GM13976 (cell line): ENCODE results near the gene BMAL2.

Experiments used
- DNase-seq: peaks from one replicate; pipeline ENCODE4 v3.0.0; 2012; ENCODE audit warnings: low spot score
- in situ Hi-C: fragments of 300-500 bp; cut with MboI; formaldehyde crosslinking; loops from one replicate; pipeline ENCODE4 v1.12.0; 2022; ENCODE audit warnings: low sequenced_read_pairs, mixed read lengths, inconsistent platforms; ENCODE audit not compliant: unreplicated experiment
- TF ChIP-seq, protein P1 (sequence below): IDR thresholded peaks from 2 replicates; pipeline ENCODE4 v1.5.1; 2012; ENCODE audit warnings: borderline replicate concordance, mild to moderate bottlenecking; ENCODE audit not compliant: insufficient read depth; ENCODE audit errors: extremely low read depth, missing control alignments, control extremely low read depth

BMAL2 gene

DNA sequence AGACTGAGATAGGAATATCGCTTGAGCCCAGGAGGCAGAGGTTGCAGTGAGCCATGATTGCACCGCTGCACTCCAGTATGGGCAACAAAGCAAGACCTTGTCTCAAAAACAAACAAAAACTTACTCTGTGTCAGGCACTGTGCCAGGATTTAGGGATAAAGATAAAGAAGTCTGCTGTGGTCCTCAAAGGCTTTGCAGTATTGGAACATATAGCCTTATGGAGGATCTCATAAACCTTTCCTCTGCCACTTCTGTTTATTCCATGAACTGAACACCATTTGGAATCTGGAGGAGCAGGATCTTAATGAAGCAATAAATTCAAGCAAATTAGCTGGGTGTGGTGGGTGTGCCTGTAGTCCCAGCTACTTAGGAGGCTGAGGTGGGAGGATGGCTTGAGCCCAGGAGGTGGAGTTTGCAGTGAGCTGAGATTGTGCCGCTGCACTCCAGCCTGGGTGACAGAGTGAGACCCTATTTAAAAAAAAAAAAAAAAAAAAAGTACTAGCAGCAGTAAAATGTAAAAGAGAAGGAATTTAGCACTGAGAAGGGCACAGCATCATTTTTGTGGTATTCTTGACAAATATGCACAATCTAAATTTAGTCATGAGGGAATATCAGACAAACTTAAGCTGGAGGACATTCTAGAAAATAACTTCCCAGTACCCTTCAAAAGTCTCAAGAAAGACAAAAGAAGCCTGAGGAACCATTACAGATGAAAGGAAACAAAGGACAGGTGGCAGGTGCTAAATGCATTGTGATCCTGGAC is 27.1 kb downstream of the BMAL2 start:
- TF ChIP-seq, protein P1, sequence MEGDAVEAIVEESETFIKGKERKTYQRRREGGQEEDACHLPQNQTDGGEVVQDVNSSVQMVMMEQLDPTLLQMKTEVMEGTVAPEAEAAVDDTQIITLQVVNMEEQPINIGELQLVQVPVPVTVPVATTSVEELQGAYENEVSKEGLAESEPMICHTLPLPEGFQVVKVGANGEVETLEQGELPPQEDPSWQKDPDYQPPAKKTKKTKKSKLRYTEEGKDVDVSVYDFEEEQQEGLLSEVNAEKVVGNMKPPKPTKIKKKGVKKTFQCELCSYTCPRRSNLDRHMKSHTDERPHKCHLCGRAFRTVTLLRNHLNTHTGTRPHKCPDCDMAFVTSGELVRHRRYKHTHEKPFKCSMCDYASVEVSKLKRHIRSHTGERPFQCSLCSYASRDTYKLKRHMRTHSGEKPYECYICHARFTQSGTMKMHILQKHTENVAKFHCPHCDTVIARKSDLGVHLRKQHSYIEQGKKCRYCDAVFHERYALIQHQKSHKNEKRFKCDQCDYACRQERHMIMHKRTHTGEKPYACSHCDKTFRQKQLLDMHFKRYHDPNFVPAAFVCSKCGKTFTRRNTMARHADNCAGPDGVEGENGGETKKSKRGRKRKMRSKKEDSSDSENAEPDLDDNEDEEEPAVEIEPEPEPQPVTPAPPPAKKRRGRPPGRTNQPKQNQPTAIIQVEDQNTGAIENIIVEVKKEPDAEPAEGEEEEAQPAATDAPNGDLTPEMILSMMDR = no peak
- in situ Hi-C loops = no loop called here
- no peak for DNase-seq

DNA sequence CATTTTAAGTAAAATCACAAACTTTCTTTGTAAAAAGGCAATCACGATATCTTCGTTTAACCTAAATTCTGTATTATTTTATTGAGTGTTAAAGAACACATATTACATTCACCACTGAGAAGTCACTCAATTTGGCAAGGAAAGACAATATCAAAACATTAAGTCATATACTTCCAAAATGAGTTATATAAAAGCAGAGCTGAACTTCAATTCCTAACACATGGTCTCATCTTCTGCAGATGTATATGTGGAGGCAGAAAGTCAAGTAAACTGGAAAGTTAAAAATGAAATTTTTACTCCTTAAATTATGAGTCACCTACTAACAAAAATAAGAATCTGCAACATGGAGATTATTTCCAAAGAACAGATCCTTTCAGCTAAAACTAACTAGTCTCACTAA is 28.7 kb downstream of the BMAL2 start:
- in situ Hi-C loops = no loop called here
- DNase-seq = no peak
- TF ChIP-seq, protein P1 = no peak

DNA sequence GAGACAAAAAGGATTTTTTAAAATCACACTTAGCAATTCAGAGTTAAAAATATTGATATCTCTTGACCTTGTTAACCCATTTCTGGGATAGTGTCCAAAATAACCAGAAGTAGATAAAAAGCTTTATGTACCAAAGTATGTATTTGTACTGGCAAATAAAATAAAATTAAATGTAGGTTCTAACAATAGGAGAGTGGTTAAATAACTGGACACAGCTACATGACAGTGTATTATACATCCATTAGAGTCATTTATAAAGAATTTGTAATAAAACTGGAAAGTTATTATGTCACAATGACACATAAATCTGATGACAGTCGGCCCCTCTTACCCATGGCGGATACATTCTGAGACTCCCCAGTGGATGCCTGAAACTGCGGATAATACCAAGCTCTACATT is 34.0 kb downstream of the BMAL2 start:
- TF ChIP-seq, protein P1 = no peak
- in situ Hi-C loops = no loop called here
- no peak for DNase-seq

DNA sequence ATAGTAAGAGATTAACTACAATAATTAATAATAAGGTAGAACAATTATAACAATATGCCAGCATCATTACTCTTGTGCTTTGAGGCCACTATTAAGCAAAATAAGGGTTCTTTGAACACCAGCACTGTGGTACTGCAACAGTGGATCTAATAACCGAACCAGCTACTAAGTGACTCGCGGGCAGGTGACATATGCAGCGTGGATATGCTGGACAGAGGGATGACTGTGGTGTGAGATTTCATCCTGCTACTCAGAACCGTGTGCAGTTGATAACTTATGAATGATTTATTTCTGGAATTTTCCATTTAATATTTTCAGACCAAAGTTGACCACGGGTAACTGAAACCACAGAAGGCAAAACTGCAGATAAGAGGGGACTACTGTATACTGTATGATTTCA is 34.4 kb downstream of the BMAL2 start:
- in situ Hi-C loops = no loop called here
- TF ChIP-seq, protein P1 = no peak
- DNase-seq = no peak

DNA sequence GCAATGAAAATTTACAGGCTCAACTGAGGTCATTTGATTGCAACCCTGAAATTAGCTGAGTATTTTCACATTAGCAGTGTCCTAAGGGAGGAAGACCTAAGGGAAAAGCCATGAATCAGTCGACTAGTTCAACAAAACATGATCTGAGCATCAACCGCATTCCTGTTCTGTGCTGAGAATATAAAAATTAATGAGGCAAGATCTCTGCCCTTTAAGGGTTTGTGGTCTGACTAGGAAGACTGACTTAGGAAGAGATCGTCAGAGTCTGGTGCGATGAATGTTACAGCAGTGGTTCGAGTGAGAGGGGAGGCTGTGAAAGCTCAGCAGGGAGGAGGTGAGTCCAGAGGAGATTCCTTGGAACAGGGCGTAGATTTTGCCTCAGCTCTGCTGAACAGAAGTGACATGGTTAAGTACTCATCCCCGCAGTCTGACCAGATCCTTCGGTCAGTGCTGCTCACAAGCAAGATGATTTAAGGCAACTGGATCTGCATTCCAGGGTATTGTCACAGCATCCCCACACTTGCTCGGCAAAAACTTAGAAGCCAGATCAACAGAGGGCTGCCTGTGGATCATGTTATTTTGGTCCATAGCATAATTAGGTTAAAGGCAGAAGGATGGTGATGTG is 49.6 kb downstream of the BMAL2 start:
- in situ Hi-C loops = no loop called here
- TF ChIP-seq, protein P1 = no peak
- DNase-seq = no peak
